ENCODE measurements around the gene RASD2.

DNA sequence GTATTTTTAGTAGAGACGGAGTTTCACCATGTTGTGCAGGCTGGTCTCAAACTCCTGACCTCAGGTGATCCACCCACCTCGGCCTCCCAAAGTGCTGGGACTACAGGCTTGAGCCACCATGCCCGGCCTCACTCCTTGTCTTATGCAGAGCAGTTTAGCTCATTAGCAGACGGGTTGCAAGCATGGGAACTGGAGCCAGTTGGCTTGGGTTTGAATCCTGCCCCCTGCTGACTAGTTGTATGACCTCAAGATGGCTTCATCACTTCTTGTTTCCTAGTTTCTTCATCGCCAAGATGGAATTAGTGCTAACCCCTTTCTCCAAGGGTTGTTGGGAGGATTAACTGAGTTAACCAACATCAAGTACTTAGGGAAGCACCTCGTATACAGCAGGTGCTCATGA, 23.4 kb upstream of the RASD2 start:
- TF ChIP-seq POLR2AphosphoS5 (IDR thresholded peaks at IDR 0.05; ENCODE audit: low read depth, low read length) (no peak), SP1 (IDR thresholded peaks at IDR 0.05; ENCODE audit: low read depth) (no peak), POLR2A (IDR thresholded peaks at IDR 0.05; ENCODE audit: borderline replicate concordance, extremely low read depth, insufficient read depth, insufficient read length) (no peak), ZFX (IDR thresholded peaks at IDR 0.05) (no peak), ELF1 (IDR thresholded peaks at IDR 0.05; ENCODE audit: borderline replicate concordance, low read depth) (no peak), EZH2 (IDR thresholded peaks at IDR 0.05) (no peak), ZNF274 (IDR thresholded peaks at IDR 0.05; ENCODE audit: low read depth, low read length) (no peak), JUND (IDR thresholded peaks at IDR 0.05) (no peak), EZH2phosphoT487 (IDR thresholded peaks at IDR 0.05; ENCODE audit: borderline replicate concordance) (no peak)
- TF ChIP-seq, protein P1, sequence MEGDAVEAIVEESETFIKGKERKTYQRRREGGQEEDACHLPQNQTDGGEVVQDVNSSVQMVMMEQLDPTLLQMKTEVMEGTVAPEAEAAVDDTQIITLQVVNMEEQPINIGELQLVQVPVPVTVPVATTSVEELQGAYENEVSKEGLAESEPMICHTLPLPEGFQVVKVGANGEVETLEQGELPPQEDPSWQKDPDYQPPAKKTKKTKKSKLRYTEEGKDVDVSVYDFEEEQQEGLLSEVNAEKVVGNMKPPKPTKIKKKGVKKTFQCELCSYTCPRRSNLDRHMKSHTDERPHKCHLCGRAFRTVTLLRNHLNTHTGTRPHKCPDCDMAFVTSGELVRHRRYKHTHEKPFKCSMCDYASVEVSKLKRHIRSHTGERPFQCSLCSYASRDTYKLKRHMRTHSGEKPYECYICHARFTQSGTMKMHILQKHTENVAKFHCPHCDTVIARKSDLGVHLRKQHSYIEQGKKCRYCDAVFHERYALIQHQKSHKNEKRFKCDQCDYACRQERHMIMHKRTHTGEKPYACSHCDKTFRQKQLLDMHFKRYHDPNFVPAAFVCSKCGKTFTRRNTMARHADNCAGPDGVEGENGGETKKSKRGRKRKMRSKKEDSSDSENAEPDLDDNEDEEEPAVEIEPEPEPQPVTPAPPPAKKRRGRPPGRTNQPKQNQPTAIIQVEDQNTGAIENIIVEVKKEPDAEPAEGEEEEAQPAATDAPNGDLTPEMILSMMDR (IDR thresholded peaks at IDR 0.05 in 2 of 3, conservative IDR thresholded peaks at IDR 0.05 in 1 of 3; ENCODE audit: borderline replicate concordance in 1 of 3, insufficient read depth in 1 of 3, low read depth in 2 of 3, low read length in 2 of 3) = peak in 1 of 3 experiments; percentile 15; a peak in 1 of 6 replicates

Measured in HCT116 (cell line).